Adrenal gland (tissue), 12 donors: ENCODE measurements around the gene YPEL5. TPM values are rescaled to one million over a fixed set of nuclear protein-coding genes. Genes with fewer than 3 reads are reported as not detected.
A peak's percentile ranks its signal among the peaks of the same experiment; 100 is the strongest.

Experiments used
- DNase-seq, 7 donors: peaks; one replicate each; pipeline ENCODE4 v3.0.0-alpha.2; 2019 to 2020
- H3K27ac ChIP-seq, 5 donors: fragments of 200-600 bp; sonication (generic) in 4 of 5; 1 replicate in 3 of 5; 2 replicates in 2 of 5; pipeline versions ENCODE4 v1.5.1 to v1.8.0; 2016 to 2020; ENCODE audit warnings: mild to moderate bottlenecking in 1 of 5
- H3K27me3 ChIP-seq: fragments of 200-600 bp; 2 replicates; pipeline ENCODE4 v1.8.0; 2021
- H3K36me3 ChIP-seq, 2 donors: fragments of 200-600 bp; replicated peaks in 1 of 2; 1 replicate in 1 of 2; 2 replicates in 1 of 2; pipeline versions ENCODE4 v1.5.1 to v1.8.0; 2018 to 2022
- H3K4me1 ChIP-seq, 2 donors: fragments of 200-600 bp; replicated peaks in 1 of 2; 1 replicate in 1 of 2; 2 replicates in 1 of 2; pipeline versions ENCODE4 v1.5.1 to v1.8.0; 2018 to 2021
- H3K4me3 ChIP-seq, 4 donors: fragments of 200-600 bp; sonication (generic) in 3 of 4; one replicate each; pipeline ENCODE4 v1.5.1; 2016 to 2018
- H3K9me3 ChIP-seq, 3 donors: fragments of 200-600 bp; sonication (generic) in 1 of 3; replicated peaks in 1 of 3; 1 replicate in 2 of 3; 2 replicates in 1 of 3; pipeline versions ENCODE4 v1.5.1 to v1.8.0; 2016 to 2021
- POLR2A ChIP-seq, 2 donors: fragments of 450-650 bp; IDR thresholded peaks; one replicate each; pipeline ENCODE4 v1.6.1; 2017; ENCODE audit warnings: antibody characterized with exemption in 2 of 2, mild to moderate bottlenecking in 2 of 2, moderate library complexity in 1 of 2
- WGBS, 4 donors: extraction: QIAGEN DNeasy Blood & Tissue Kit in 2 of 4; methylation state at CpG; one replicate each; pipeline versions ENCODE4 v1.1.5 to v1.1.7; 2013 to 2017; 5-methylcytosine and 5-hydroxymethylcytosine counted together
- intact Hi-C, 2 donors: fragments of 100-400 bp; cut with DNase I; formaldehyde crosslinking; loops; one replicate each; pipeline versions ENCODE4 v1.14.1 to v1.15.0; 2022 to 2023
- polyA plus RNA-seq, 3 donors: library from polyadenylated mRNA; stranded (reverse); fragments of 200-250 nt in 2 of 3; fragments of 350-450 nt in 1 of 3; fragmentation: Illumina TruSeq in 1 of 3; extraction: RNeasy Lipid Tissue Mini Kit (QIAGEN cat#74804) in 1 of 3; gene quantifications; one replicate each; pipeline ENCODE4 v1.2.3, GENCODE V29; 2013 to 2014
- total RNA-seq, 9 donors: library from RNA; depleted of rRNA in 4 of 9; stranded (reverse); fragments of >200 nt in 4 of 9; fragments of 120-200 nt in 1 of 9; fragmentation: NEBNext Ultra II Directional in 1 of 9; extraction: Animal tissue kit (Norgen Biotek cat#: 25700) in 1 of 9; gene quantifications; one replicate each; pipeline versions ENCODE4 v1.1.0 to v1.2.4, GENCODE V29; 2013 to 2023
- TF ChIP-seq, protein P1 (sequence below), 6 experiments: fragments of 450-650 bp in 4 of 6; fragments of 200-600 bp in 2 of 6; sonication (generic) in 1 of 6; IDR thresholded peaks; 1 replicate in 5 of 6; 2 replicates in 1 of 6; pipeline versions ENCODE4 v1.5.1 to v1.8.0; 2016 to 2021; ENCODE audit warnings: antibody characterized with exemption in 6 of 6, mild to moderate bottlenecking in 2 of 6, moderate library complexity in 1 of 6
- donor health status: healthy with polysubstance abuse.
- donor health status: Bipolar disorder and iron deficiency.
- donor health status: DM: yes; HTN: yes; CAD: no.
- donor health status: DM: no; HTN: no; CAD: no.
- donor health status: DM: no; HTN: no; CAD: no.
- donor health status: DM: yes; HTN: yes; CAD: no.

Gene YPEL5
- total and polyA plus RNA-seq, 12 donors, result 58.5 to 135 (median 84.2) TPM

DNA sequence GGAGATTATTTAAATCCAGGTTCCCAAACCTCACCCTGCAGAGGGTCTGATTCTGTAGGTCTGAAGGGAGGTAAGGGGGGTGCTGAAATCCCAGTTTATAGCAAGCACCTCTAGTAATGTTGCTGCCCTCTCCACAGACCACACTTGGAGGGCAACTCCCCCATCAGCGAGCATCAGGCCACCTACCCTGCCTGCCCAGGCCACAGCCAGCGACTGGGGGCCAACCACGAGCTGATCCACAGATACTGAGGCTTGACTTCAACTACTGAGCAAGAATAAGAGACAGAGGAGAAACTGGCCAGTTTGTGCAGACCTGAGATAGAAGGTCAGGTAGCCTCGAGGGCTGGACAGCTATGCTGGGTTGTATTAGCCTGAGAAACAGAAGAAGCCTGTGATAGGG lies 48.2 kb downstream of the YPEL5 start:
- H3K9me3 ChIP-seq, result no peaks in the 10 kb centered on the region
- DNase-seq, result no peak
- no peak overlapping the region for H3K27ac ChIP-seq
- intact Hi-C loops, result no loop called here
- no peak for TF ChIP-seq POLR2A (IDR thresholded peaks at IDR 0.05)
- TF ChIP-seq, protein P1, sequence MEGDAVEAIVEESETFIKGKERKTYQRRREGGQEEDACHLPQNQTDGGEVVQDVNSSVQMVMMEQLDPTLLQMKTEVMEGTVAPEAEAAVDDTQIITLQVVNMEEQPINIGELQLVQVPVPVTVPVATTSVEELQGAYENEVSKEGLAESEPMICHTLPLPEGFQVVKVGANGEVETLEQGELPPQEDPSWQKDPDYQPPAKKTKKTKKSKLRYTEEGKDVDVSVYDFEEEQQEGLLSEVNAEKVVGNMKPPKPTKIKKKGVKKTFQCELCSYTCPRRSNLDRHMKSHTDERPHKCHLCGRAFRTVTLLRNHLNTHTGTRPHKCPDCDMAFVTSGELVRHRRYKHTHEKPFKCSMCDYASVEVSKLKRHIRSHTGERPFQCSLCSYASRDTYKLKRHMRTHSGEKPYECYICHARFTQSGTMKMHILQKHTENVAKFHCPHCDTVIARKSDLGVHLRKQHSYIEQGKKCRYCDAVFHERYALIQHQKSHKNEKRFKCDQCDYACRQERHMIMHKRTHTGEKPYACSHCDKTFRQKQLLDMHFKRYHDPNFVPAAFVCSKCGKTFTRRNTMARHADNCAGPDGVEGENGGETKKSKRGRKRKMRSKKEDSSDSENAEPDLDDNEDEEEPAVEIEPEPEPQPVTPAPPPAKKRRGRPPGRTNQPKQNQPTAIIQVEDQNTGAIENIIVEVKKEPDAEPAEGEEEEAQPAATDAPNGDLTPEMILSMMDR (IDR thresholded peaks at IDR 0.05), result no peak
- H3K36me3 ChIP-seq, result no peaks in the 10 kb centered on the region
- WGBS, 4 donors, result 76 to 79% (median 77%) methylated on average over 4 of the region's 4 CpGs
- H3K4me3 ChIP-seq, result no peak overlapping the region
- H3K4me1 ChIP-seq, result no peaks in the 10 kb centered on the region
- H3K27me3 ChIP-seq, result no peaks in the 10 kb centered on the region

DNA sequence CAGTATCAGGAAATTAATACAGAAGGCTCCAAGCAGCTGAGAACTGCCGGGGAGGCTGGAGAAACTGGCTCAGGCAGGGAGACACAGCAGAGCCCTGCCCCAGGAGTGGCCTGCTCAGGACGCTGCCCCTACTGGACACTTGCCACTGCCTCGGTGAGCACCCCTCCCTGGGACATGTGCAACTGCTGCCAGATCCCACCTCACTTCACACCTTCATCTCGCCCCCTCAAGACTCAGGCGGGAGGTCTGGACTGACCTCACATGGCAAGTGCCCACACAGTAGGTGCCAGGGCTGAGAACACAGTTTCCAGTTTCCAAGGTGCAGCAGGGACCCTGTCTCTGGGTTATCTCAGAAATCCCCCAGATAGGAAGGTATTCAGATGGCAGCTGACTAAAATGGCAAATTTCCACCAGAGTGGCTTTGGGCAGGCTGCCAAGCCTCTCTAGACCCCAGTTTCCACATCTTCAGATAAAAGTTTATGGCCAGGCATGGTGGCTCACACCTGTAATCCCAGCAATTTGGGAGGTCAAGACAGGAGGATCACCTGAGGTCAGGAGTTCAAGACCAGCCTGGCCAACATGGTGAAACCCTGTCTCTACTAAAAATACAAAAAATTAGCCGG lies 50.9 kb downstream of the YPEL5 start:
- WGBS, 4 donors, result 72 to 91% (median 77%) methylated on average over 5 to 6 of the region's 6 CpGs
- DNase-seq, result no peak
- no peaks in the 10 kb centered on the region for H3K4me1 ChIP-seq
- no peaks in the 10 kb centered on the region for H3K9me3 ChIP-seq
- TF ChIP-seq, protein P1 (IDR thresholded peaks at IDR 0.05), result no peak
- no peak for TF ChIP-seq POLR2A (IDR thresholded peaks at IDR 0.05)
- H3K27ac ChIP-seq, result no peak overlapping the region
- no peak overlapping the region for H3K4me3 ChIP-seq
- intact Hi-C loops, result no loop called here
- H3K27me3 ChIP-seq, result no peaks in the 10 kb centered on the region
- H3K36me3 ChIP-seq, result no peaks in the 10 kb centered on the region

DNA sequence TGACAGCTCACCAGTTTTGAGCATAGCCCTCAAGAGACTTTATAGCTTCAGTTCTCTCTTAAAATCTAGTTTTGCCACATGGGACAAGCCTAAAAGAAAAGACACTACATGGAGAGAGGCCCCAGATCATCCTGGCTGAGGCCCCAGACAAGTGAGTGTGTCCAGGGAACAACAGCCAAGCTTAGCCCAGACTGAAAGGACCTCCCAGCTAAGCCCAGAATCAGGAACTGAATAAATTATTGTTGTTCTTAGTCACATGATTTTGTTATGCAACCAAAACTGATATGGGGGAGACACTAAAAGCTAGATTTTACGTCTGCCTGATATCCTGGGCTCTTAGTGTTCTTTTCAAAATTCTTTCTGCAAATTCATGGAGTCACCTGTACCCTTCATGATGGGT lies 55.2 kb downstream of the YPEL5 start:
- Histone ChIP-seq H3K36me3 (no peaks in the 10 kb centered on the region), H3K4me1 (no peaks in the 10 kb centered on the region), H3K27ac (peak overlapping the region in 2 of 5 donors; percentile 10 to 17), H3K27me3 (no peaks in the 10 kb centered on the region), H3K9me3 (no peaks in the 10 kb centered on the region), H3K4me3 (no peak overlapping the region)
- intact Hi-C loops, result no loop called here
- 11 to 21% (median 18%) methylated on average over 1 of the region's 1 CpG for WGBS, 4 donors
- peak in 6 of 7 donors; percentile 43 to 72 (median 62) for DNase-seq
- TF ChIP-seq, protein P1 (IDR thresholded peaks at IDR 0.05), result no peak
- TF ChIP-seq POLR2A (IDR thresholded peaks at IDR 0.05), result no peak

DNA sequence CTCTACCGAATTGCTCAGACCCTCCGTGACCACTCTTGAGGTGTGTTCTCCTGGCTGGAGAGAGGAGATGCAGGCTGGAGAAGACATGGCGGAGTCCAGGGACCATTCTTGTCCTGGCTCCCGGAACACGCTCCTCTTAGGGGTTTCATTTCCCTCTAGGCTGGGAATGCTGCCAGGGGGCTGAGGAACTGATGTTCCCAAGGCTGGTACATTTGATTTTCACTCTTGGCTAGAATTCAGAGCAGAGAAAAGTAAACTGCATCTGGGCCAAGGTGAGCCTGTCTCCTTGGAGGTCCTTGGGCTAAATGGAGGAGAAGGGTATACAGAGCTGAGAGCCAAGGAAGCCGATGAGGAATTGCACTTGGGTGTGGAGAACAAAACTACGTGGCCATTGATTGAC lies 56.3 kb downstream of the YPEL5 start:
- Histone ChIP-seq H3K36me3 (no peaks in the 10 kb centered on the region), H3K27ac (no peak overlapping the region), H3K27me3 (no peaks in the 10 kb centered on the region), H3K4me1 (no peaks in the 10 kb centered on the region), H3K9me3 (no peaks in the 10 kb centered on the region), H3K4me3 (no peak overlapping the region)
- intact Hi-C loops, result no loop called here
- DNase-seq, result no peak
- no peak for TF ChIP-seq POLR2A (IDR thresholded peaks at IDR 0.05)
- TF ChIP-seq, protein P1 (IDR thresholded peaks at IDR 0.05), result no peak
- 63 to 78% (median 74%) methylated on average over 6 to 7 of the region's 7 CpGs for WGBS, 4 donors
